Fibroblast of skin of left quadriceps (primary cell): ENCODE results near the gene PTPRB.
"Not testable (repeated sequence)": the region's sequence is repeated elsewhere in the genome, so short reads cannot be mapped to it uniquely, and the experiment has no call there.

Source experiments
- DNase-seq, 2 experiments: peaks; one replicate each; pipeline ENCODE4 v3.0.0-alpha.2; 2013; ENCODE audit warnings: low read depth in 2 of 2

PTPRB gene

DNA sequence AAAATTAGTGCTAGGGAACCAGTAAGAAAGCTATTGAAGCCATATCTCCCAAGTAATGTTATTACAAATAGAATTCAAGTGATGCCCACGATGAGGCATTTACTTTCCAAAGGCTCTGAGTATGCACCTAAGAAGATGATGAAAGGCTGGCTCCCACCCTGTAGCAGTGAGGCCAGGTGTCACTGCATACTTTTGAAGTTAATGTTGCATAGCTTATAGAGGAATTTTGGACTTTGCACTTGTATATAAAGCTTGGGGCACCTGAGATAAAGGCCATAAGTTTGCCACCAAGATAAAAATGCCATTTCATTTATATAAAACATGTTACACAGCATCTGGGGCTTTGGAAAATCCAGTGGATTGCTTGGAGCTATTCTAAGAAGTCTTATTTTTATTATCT, 96.2 kb downstream of the PTPRB start:
- DNase-seq, result no peak

- no peak for DNase-seq
Observed at GRCh38 chr12:70536650-70537049, 100.6 kb downstream of the PTPRB start.

DNA sequence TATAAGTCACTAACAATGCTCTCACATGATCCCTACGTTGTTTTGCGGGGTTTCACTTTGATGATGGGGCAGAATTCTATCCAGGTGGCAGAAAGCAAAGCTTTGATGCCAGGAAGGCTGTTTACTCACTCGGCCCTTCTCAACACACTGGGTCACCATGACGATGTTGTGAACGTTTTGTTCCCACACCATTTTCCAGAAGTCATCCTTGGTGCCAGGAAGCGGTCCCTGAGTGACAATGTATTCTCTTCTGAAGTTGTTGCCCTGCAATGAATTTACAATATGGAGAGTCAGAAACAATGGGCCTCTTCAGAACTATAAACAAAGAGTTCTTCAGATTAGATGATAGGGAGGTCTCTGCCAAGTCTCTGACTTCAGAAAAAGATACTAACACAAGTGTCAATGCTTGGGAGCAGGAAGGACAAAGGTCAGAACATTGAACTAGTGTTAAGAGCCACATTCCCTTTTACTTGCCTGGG, 101.3 kb downstream of the PTPRB start:
- DNase-seq, result no peak

DNA sequence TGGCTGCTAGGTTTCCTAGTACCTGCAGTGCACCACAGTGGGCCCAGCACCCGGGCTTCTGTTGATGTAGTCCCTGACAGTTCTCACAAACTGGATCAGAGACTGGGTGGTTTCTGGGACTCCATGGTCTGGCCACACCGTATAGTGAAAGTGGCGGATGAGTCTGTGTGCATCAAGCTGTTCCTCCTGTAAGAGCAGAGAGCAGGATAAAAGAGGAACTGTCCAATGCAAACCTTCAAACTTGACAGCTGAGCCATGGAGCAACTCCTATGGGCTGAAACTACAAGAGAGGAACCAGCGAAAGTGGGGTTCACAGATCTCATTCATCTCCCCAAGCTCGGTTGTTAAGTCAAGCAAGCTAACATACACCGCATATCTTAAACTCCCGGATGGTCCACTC, 102.8 kb downstream of the PTPRB start:
- no peak for DNase-seq

GRCh38 chr12:70529647-70530046, 107.6 kb downstream of the PTPRB start:
- DNase-seq, result no peak

DNA sequence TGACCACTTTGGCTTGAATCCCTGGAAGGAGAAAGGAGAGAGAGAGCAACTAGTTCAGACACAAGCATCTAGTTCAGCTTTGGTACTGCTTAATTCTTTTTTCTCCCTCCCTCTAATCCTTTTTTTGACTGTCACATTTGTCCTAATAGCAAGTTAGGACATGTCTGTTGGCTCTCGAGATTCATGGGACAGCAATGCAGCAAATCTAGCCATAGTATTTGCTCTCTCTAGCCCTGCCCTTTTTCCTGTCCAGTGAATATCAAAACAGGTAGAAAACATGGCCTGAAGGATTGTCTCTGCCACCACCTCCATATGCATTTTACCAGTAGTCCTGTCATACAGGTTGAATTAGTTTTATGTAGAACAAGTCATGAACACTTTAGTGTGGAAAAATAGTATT, 116.4 kb downstream of the PTPRB start:
- no peak for DNase-seq

DNA sequence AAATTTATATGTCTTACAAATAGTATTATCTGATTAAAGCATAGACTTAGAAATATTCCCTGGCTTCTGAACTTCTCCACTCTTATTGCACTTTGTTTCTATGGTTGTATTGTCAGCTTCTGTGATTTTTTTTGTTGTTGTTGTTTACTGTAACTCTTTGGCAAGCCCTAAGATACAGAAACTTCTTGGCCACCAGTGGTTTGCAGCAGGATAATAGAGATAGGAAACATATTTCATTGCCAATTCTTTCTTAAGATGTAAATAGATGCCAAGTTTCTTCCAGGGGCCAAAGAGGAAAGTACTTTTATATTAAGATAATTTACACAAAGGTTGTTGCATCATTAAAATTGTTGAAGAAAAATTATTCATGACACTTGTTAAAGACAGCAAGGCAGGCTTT, 123.8 kb downstream of the PTPRB start:
- no peak for DNase-seq

DNA sequence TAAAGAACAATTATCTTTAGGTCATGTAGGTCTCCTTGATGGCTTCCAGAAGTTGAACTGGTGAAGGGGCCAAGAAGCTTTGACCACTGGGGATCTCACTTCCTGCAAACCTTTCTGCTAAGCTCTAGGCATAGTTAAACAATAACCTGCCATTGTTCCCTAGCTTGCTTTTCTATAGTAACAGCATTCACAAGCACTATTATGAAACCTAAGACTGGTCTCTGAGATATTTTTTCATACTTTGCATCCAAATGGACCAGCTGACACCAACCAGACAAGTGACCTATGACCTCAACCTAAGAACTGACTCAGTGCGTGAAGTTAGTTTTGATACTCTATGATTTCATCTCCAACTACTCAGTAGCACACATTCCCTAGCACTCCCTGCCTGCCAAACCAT, 129.1 kb downstream of the PTPRB start:
- DNase-seq, result no peak

GRCh38 chr12:70507442-70507841, 129.8 kb downstream of the PTPRB start:
- DNase-seq, result no peak

DNA sequence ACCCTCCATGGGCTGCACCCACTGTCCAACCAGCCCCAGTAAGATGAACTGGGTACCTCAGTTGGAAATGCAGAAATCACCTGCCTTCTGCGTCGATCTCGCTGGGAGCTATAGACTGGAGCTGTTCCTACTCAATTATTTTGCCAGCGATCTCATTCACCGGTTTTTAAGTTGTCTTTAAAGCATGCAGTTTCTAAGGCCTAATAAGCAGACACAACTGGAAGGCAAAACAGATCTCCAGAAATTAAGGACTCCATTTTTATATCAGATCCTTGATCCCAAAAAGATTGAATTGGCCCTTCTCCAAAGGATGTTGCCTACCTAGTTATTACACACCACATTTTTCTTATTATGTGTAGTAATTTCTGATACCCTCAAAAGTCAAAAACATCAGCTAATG, 139.7 kb downstream of the PTPRB start:
- no peak for DNase-seq

GRCh38 chr12:70492904-70493303, 144.3 kb downstream of the PTPRB start:
- not testable (repeated sequence) for DNase-seq

- DNase-seq, result not testable (repeated sequence)
Observed at GRCh38 chr12:70490928-70491327, 146.3 kb downstream of the PTPRB start.

DNA sequence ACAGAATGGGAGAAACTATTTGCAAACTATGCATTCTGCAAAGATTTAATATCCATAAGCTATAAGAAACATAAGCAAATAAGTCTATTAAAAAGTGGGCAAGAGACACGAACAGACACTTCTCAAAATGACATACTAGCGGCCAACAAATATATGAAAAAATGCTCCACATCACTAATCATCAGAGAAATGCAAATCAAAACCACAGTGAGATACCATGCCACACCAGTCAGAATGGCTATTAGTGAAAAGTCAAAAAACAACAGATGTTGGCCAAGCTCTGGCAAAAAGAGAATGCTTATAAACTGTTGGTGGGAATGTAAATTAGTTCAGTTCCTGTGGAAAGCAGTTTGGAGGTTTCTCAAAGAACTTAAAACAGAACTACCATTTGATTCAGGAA, 149.8 kb downstream of the PTPRB start:
- peak in 1 of 2 experiments; percentile 2 for DNase-seq

DNA sequence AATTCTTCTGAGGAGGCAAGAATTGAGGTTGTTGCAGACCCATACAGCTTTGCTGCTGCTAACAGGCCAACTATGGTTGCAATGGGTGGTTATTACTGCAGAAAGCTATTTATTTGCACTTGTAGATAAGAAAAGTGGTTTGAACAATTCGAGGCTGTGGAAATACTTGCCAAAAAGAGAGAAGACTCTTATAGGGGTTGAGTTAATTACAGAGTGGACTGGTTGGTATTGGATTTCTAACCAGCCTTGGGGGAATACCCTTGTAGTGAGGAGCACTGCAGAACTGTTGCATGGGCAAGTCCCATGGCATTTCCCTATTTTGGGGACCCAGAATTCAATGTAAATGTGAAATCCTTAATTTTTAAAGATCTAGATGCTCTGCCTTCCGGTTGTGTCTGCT, 150.6 kb downstream of the PTPRB start:
- DNase-seq, result no peak

DNA sequence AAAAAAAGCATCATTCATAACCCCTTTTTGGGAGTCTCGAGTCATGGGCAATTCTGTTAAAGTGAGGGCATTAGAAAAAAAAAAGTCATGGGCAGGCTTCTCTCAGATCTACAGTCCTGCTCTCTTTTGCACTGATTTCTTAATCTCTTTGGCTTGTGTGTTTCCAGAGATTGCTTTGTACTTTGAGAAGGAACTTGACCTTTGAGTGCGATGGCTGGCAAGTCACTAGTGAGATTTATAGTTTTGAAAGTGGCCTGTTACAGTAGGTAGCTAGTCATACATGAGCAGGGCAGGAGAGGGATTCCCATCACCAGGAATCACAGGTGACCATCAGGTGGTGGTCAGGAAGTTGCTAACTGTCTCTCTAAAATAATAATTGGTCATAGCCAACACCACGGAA, 151.5 kb downstream of the PTPRB start:
- DNase-seq, result no peak

- no peak for DNase-seq
Observed at GRCh38 chr12:70484464-70484863, 152.8 kb downstream of the PTPRB start.

GRCh38 chr12:70482764-70483163, 154.5 kb downstream of the PTPRB start:
- DNase-seq, result no peak

DNA sequence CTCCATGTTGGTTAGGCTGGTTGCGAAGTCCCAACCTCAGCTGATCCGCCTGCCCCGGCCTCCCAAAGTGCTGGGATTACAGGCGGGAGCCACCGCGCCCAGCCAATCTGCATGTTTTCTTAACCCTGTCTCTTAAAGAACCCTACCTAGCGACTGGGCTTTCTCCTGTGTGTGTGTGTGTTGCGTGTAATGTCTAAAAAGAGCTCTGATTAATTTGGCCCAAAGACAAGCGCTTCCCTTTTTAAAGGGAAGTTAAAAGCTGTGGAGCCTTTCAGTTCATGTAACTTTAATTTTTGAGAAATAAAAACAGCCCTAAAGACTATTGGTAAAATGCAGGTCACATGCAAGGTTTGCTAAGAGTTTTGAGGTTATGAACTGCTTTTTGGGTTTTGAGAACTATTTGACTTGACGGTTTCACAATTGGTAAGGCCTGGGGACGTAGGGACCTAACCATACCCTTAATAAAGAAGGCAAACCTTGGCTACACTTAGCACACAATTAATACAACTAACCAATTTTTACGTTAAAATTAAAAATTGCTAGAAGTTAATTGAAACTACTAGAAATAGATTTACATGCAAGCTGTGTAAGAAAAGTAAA, 167.9 kb downstream of the PTPRB start:
- DNase-seq, result no peak

DNA sequence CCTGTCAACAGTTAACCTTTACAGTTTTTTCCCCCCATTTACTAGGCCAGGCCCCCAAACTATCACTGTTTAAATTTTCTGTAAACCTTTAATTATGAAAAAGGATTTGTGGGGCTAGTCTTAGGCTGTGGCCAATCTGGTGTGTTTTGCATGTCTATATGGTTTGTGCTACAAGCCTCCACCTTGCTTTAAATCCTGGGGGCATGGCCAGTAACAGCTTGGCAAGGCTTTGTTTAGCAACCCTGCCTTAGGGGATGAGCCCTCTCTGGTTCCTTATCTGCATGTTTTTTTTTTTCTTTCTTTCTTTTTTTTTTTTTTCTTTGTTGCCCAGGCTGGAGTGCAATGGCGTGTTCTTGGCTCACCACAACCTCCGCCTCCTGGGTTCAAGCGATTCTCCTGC, 168.5 kb downstream of the PTPRB start:
- DNase-seq, result no peak

GRCh38 chr12:70467918-70468733, 169.1 kb downstream of the PTPRB start:
- no peak for DNase-seq

DNA sequence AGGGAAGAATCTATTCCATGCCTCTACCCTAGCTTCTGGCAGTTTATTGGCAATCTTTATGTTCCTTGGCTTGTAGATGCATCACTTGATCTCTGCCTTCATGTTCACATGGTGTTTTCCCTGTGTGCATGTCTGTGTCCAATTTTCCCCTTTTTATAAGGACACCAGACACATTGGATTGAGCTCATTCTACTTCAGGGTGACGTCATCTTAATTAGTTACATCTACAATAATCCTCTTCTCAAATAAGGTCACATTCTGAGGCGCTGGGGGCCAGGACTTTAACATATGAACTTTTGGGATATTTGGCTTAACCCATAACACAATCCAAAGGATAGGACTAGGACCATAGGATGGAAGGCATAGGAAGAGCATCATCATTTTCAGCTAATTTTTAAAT, 169.8 kb downstream of the PTPRB start:
- DNase-seq, result no peak

- no peak for DNase-seq
Observed at GRCh38 chr12:70466753-70467152, 170.5 kb downstream of the PTPRB start.
